HepG2 (cell line): ENCODE data around the gene TMX1. TPM values are rescaled to one million over a fixed set of nuclear protein-coding genes. Genes with fewer than 3 reads are reported as not detected.
A peak's percentile ranks its signal among the peaks of the same experiment; 100 is the strongest.

ENCODE experiments used
- DZIP1 ChIP-seq: sonication (generic); formaldehyde crosslinking; IDR thresholded peaks from 2 replicates; pipeline ENCODE4 v1.5.0; 2020; ENCODE audit warnings: mild to moderate bottlenecking, missing genetic modification reagents
- E2F1 ChIP-seq: sonication (generic); formaldehyde crosslinking; IDR thresholded peaks from 2 replicates; pipeline ENCODE4 v1.5.0; 2020; ENCODE audit warnings: missing genetic modification reagents
- EED ChIP-seq: sonication (generic); formaldehyde crosslinking; IDR thresholded peaks from 2 replicates; pipeline ENCODE4 v1.5.0; 2020; ENCODE audit warnings: mild to moderate bottlenecking, missing genetic modification reagents
- ERF ChIP-seq: IDR thresholded peaks from 2 replicates; pipeline ENCODE4 v1.6.1; 2018; ENCODE audit warnings: missing biosample characterization, missing genetic modification reagents
- FUBP1 ChIP-seq: sonication (generic); formaldehyde crosslinking; IDR thresholded peaks from 2 replicates; pipeline ENCODE4 v1.5.1; 2020; ENCODE audit warnings: missing genetic modification reagents, mild to moderate bottlenecking, borderline replicate concordance
- HMG20A ChIP-seq: IDR thresholded peaks from 2 replicates; pipeline ENCODE4 v1.6.1; 2016; ENCODE audit warnings: borderline replicate concordance
- IRF1 ChIP-seq: sonication (generic); formaldehyde crosslinking; IDR thresholded peaks from 2 replicates; pipeline ENCODE4 v1.4.0; 2020; ENCODE audit warnings: low read depth, mild to moderate bottlenecking, missing genetic modification reagents
- MYNN ChIP-seq: sonication (generic); formaldehyde crosslinking; IDR thresholded peaks from 2 replicates; pipeline ENCODE4 v1.4.0; 2020; ENCODE audit warnings: mild to moderate bottlenecking, low read depth, missing genetic modification reagents
- PLRG1 ChIP-seq: fragments of 450-650 bp; conservative IDR thresholded peaks from 2 replicates; pipeline ENCODE4 v1.6.1; 2016
- RXRB ChIP-seq: IDR thresholded peaks from 2 replicates; pipeline ENCODE4 v1.6.1; 2016; ENCODE audit warnings: borderline replicate concordance, missing genetic modification reagents, missing compliant biosample characterization
- SMAD1 ChIP-seq: sonication (generic); formaldehyde crosslinking; IDR thresholded peaks from 2 replicates; pipeline ENCODE4 v1.4.0; 2020; ENCODE audit warnings: missing genetic modification reagents, low read depth, mild to moderate bottlenecking, borderline replicate concordance
- SP2 ChIP-seq: sonication (generic); formaldehyde crosslinking; IDR thresholded peaks from 2 replicates; pipeline ENCODE4 v1.5.1; 2020; ENCODE audit warnings: mild to moderate bottlenecking, missing genetic modification reagents
- SRSF1 ChIP-seq: fragments of 200-400 bp; formaldehyde crosslinking; optimal IDR thresholded peaks from 2 replicates; pipeline ENCODE3; 2017; ENCODE audit warnings: mild to moderate bottlenecking, low read depth, low read length, moderate library complexity
- ZBTB7A ChIP-seq: sonication (generic); formaldehyde crosslinking; IDR thresholded peaks from 2 replicates; pipeline ENCODE4 v1.8.0; 2022; ENCODE audit warnings: mild to moderate bottlenecking, missing genetic modification reagents
- ZNF235 ChIP-seq: sonication (generic); formaldehyde crosslinking; IDR thresholded peaks from 2 replicates; pipeline ENCODE4 v1.8.1; 2023; ENCODE audit warnings: mild to moderate bottlenecking, missing genetic modification reagents, borderline replicate concordance
- ZNF275 ChIP-seq: sonication (generic); formaldehyde crosslinking; IDR thresholded peaks from 2 replicates; pipeline ENCODE4 v1.8.0; 2022; ENCODE audit warnings: missing genetic modification reagents, mild to moderate bottlenecking, inconsistent platforms, borderline replicate concordance
- ZNF33B ChIP-seq: sonication (generic); formaldehyde crosslinking; IDR thresholded peaks from 2 replicates; pipeline ENCODE4 v1.5.1; 2020; ENCODE audit warnings: mild to moderate bottlenecking, missing genetic modification reagents
- ZNF460 ChIP-seq: sonication (generic); formaldehyde crosslinking; IDR thresholded peaks from 2 replicates; pipeline ENCODE4 v1.5.1; 2020; ENCODE audit warnings: missing genetic modification reagents, mild to moderate bottlenecking, borderline replicate concordance
- ZNF660 ChIP-seq: sonication (generic); formaldehyde crosslinking; IDR thresholded peaks from 2 replicates; pipeline ENCODE4 v1.5.1; 2020; ENCODE audit warnings: mild to moderate bottlenecking, low read depth, missing genetic modification reagents, borderline replicate concordance
- polyA plus RNA-seq, 8 experiments: library from polyadenylated mRNA; depleted of rRNA in 3 of 8; stranded (reverse) in 7 of 8; unstranded in 1 of 8; fragments of >200 nt; fragmentation: Illumina TruSeq in 4 of 8; extraction: Trizol in 4 of 8; gene quantifications; 2 replicates each; pipeline versions ENCODE4 v1.2.1 to v1.2.3, GENCODE V29; 2011 to 2016; ENCODE audit warnings: low read depth in 4 of 8, missing spikeins in 1 of 8, mixed read lengths in 1 of 8; ENCODE audit not compliant: insufficient read depth in 1 of 8
- total RNA-seq, 5 experiments: library from RNA; depleted of rRNA; stranded (reverse); fragments of >200 nt; fragmentation: Illumina TruSeq; extraction: Trizol; gene quantifications; 2 replicates each; pipeline ENCODE4 v1.2.3, GENCODE V29; 2016; ENCODE audit warnings: low read depth in 1 of 5

TMX1 gene
- total and polyA plus RNA-seq, 2 of the 13 experiments (the other 11 are each of a cell fraction or from before 2014, with no cell fraction given): 23.0 to 56.8 TPM

- TF ChIP-seq ZNF460 (CRISPR knock-in tag) (no peak), DZIP1 (CRISPR knock-in tag) (0 out of 2 replicates have a peak, but pooled peaks have one; percentile 61), ZNF235 (CRISPR knock-in tag) (peak; percentile 82; the same call in 1 of the 2 replicates), SMAD1 (peak; percentile 39; the same call in 1 of the 2 replicates), ZNF275 (CRISPR knock-in tag) (peak; percentile 84; the same call in 1 of the 2 replicates), ZNF660 (CRISPR knock-in tag) (0 out of 2 replicates have a peak, but pooled peaks have one; percentile 46), ZNF33B (CRISPR knock-in tag) (0 out of 2 replicates have a peak, but pooled peaks have one; percentile 55), ZBTB7A (CRISPR knock-in tag) (0 out of 2 replicates have a peak, but pooled peaks have one; percentile 25), FUBP1 (no peak), E2F1 (peak; percentile 61; the same call in 1 of the 2 replicates), EED (CRISPR knock-in tag) (peak; percentile 72; the same call in 1 of the 2 replicates), PLRG1 (no peak), SRSF1 (no peak), IRF1 (0 out of 2 replicates have a peak, but pooled peaks have one; percentile 44), ERF (CRISPR knock-in tag) (0 out of 2 replicates have a peak, but pooled peaks have one; percentile 25), HMG20A (peak; percentile 14; the same call in 1 of the 2 replicates), RXRB (0 out of 2 replicates have a peak, but pooled peaks have one; percentile 14), SP2 (CRISPR knock-in tag) (no peak), MYNN (CRISPR knock-in tag) (0 out of 2 replicates have a peak, but pooled peaks have one; percentile 39)
These were observed at the start of gene TMX1 (continued) for GRCh38 chr14:51239813-51240803.
